ENCODE data around the gene VAT1.

The VAT1 gene

GRCh38 chr17:43027091-43028032, 5.2 kb upstream of the VAT1 start:
- no peak for DNase-seq (ENCODE audit: low read depth in 2 of 2)

GRCh38 chr17:43026595-43026994, 4.4 kb upstream of the VAT1 start:
- DNase-seq (ENCODE audit: low read depth in 2 of 2) = no peak

GRCh38 chr17:43025766-43026537, 3.8 kb upstream of the VAT1 start:
- DNase-seq (ENCODE audit: low read depth in 2 of 2) = no peak

- no peak for DNase-seq (ENCODE audit: low read depth in 2 of 2)
Observed at GRCh38 chr17:43025290-43025657, 3.1 kb upstream of the VAT1 start.

- DNase-seq (ENCODE audit: low read depth in 2 of 2) = peak; percentile 70 to 73
Observed at GRCh38 chr17:43024407-43025289, 2.5 kb upstream of the VAT1 start, which contains the start of gene RND2. RND2 (plus strand) TSS chr17:43025231; CDS start chr17:43025348, 117 bp downstream.

GRCh38 chr17:43020789-43021740, 1.1 kb downstream of the VAT1 start:
- DNase-seq (ENCODE audit: low read depth in 2 of 2) = no peak

GRCh38 chr17:43020030-43020621, 2.1 kb downstream of the VAT1 start:
- no peak for DNase-seq (ENCODE audit: low read depth in 2 of 2)

- no peak for DNase-seq (ENCODE audit: low read depth in 2 of 2)
Observed at GRCh38 chr17:43019418-43019817, 2.8 kb downstream of the VAT1 start.

GRCh38 chr17:43018932-43019331, 3.3 kb downstream of the VAT1 start:
- DNase-seq (ENCODE audit: low read depth in 2 of 2) = no peak

- DNase-seq (ENCODE audit: low read depth in 2 of 2) = no peak
Observed at GRCh38 chr17:43018008-43018853, 4.0 kb downstream of the VAT1 start.

- DNase-seq (ENCODE audit: low read depth in 2 of 2) = no peak
Observed at GRCh38 chr17:43016216-43016615, 6.0 kb downstream of the VAT1 start.

- DNase-seq (ENCODE audit: low read depth in 2 of 2) = no peak
Observed at GRCh38 chr17:43015579-43015978, 6.6 kb downstream of the VAT1 start.

GRCh38 chr17:43014649-43015542, 7.3 kb downstream of the VAT1 start:
- DNase-seq (ENCODE audit: low read depth in 2 of 2) = no peak

GRCh38 chr17:43014020-43014648, 8.1 kb downstream of the VAT1 start:
- DNase-seq (ENCODE audit: low read depth in 2 of 2) = no peak

- no peak for DNase-seq (ENCODE audit: low read depth in 2 of 2)
Observed at GRCh38 chr17:43013296-43013695, 8.9 kb downstream of the VAT1 start.

- DNase-seq (ENCODE audit: low read depth in 2 of 2) = no peak
Observed at GRCh38 chr17:43011728-43012472, 10.3 kb downstream of the VAT1 start.
